ENCODE results near the gene TCF23. TPM values are rescaled to one million over a fixed set of nuclear protein-coding genes. Genes with fewer than 3 reads are reported as not detected.
"Not testable (repeated sequence)": the region's sequence is repeated elsewhere in the genome, so short reads cannot be mapped to it uniquely, and the experiment has no call there.

The TCF23 gene
- total and polyA plus RNA-seq, 8 donors: 0.03 to 0.19 (median 0.04) TPM; not detected in 4

DNA sequence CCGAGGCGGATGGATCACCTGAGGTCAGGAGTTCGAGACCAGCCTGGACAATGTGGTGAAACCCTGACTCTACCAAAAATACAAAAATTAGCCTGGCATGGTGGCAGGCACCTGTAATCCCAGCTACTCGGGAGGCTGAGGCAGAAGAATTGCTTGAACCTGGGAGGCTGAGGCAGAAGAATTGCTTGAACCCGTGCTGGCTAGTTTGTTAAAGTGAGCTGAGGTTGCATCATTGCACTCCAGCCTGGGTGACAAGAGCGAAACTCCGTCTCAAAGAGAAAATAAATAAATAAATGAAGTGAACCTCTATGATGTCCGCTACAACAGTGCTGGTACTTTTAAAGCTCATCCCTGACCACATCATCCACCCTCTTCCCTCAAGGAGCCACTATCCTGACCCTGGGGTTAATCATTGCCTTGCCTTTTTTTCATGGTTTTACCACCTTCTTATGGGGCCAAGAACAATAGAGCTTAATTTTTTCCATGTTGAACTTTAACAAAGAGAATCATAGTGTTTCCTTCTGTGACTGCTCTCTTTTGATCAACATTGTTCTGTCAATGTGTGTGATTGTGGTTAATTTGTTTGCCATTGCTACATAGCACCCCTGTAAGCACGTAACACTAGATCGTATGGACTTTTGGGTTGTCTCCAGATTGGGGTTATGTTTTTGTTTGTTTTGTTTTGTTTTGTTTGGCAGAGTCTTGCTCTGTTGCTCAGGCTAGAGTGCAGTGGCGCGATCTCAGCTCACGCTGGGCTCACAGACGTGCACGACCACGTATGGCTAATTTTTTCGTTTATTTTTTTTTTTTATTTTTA lies 45.9 kb downstream of the TCF23 start:
- no peak overlapping the region for H3K4me3 ChIP-seq
- H3K27ac ChIP-seq: no peak overlapping the region
- no peaks in the 10 kb centered on the region for H3K36me3 ChIP-seq
- TF ChIP-seq CTCF (IDR thresholded peaks at IDR 0.05): no peak
- peaks cover 0 to 4% (median 0%) of the 10 kb centered on the region in 3 donors for H3K4me1 ChIP-seq
- H3K27me3 ChIP-seq: no peaks in the 10 kb centered on the region
- no peaks in the 10 kb centered on the region for H3K9me3 ChIP-seq
- DNase-seq: no peak
- no peak for FAIRE-seq
- intact Hi-C loops (cut with DNase I): loop anchor here in 1 of 3 donors (10.0 kb wide), 1 partner anchor 100 kb away; no protein-coding TSS in a partner anchor
- 45% methylated on average over 17 of the region's 17 CpGs for WGBS, 2 donors
- peak; percentile 46 to 84 (median 74) for ATAC-seq

GRCh38 chr2:27195799-27196198 lies 47.0 kb downstream of the TCF23 start:
- intact Hi-C loops (cut with DNase I): loop anchor here in 1 of 3 donors (10.0 kb wide), 1 partner anchor 101 kb away; no protein-coding TSS in a partner anchor
- H3K27ac ChIP-seq, H3K27me3 ChIP-seq, FAIRE-seq, H3K4me1 ChIP-seq, H3K4me3 ChIP-seq, H3K36me3 ChIP-seq, ATAC-seq, H3K9me3 ChIP-seq, DNase-seq: not testable (repeated sequence)
- 87 to 90% methylated on average over 3 of the region's 3 CpGs for WGBS, 2 donors

DNA sequence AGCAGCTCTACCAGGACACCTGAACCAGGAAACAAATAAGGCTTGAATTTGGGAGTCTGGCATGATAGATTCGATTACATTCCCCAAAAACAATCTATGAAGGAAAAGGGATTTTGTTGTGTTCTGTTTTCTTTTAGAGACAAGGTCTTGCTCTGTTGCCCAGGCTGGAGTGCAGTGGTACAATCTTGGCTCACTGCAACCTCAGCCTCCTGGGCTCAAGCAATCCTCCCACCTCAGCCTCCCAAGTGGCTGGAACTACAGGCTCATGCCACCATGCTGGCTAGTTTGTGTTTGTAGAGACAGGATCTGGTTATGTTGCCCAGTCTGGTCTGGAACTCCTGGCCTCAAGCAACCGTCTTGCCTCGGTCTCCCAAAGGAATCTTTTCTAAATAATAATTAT lies 49.3 kb downstream of the TCF23 start:
- FAIRE-seq, H3K27ac ChIP-seq, H3K36me3 ChIP-seq, DNase-seq, H3K4me1 ChIP-seq, H3K9me3 ChIP-seq, ATAC-seq, H3K27me3 ChIP-seq, H3K4me3 ChIP-seq: not testable (repeated sequence)
- intact Hi-C loops (cut with DNase I): loop anchor here in 1 of 3 donors (10.0 kb wide), 1 partner anchor 103 kb away; no protein-coding TSS in a partner anchor
- 80 to 82% methylated on average over 3 of the region's 3 CpGs for WGBS, 2 donors

GRCh38 chr2:27198627-27199026 lies 49.8 kb downstream of the TCF23 start:
- no peak overlapping the region for H3K27ac ChIP-seq
- no peak for FAIRE-seq
- DNase-seq: no peak
- H3K9me3 ChIP-seq: no peaks in the 10 kb centered on the region
- no peaks in the 10 kb centered on the region for H3K27me3 ChIP-seq
- H3K4me1 ChIP-seq: peaks cover 0 to 4% (median 0%) of the 10 kb centered on the region in 3 donors
- intact Hi-C loops (cut with DNase I): loop anchor here in 1 of 3 donors (10.0 kb wide), 1 partner anchor 104 kb away; no protein-coding TSS in a partner anchor
- no peak overlapping the region for H3K4me3 ChIP-seq
- TF ChIP-seq CTCF (IDR thresholded peaks at IDR 0.05): no peak
- ATAC-seq: no peak
- H3K36me3 ChIP-seq: no peaks in the 10 kb centered on the region
- 57 to 66% methylated on average over 2 of the region's 2 CpGs for WGBS, 2 donors

GRCh38 chr2:27199241-27199640 lies 50.4 kb downstream of the TCF23 start:
- Histone ChIP-seq H3K4me1 (peaks cover 0 to 4% (median 0%) of the 10 kb centered on the region in 3 donors), H3K36me3 (no peaks in the 10 kb centered on the region), H3K27ac (no peak overlapping the region), H3K4me3 (no peak overlapping the region), H3K9me3 (no peaks in the 10 kb centered on the region), H3K27me3 (no peaks in the 10 kb centered on the region)
- FAIRE-seq (no peak), DNase-seq (no peak), ATAC-seq (no peak)
- no peak for TF ChIP-seq CTCF (IDR thresholded peaks at IDR 0.05)
- WGBS, 2 donors: 79 to 84% methylated on average over 2 of the region's 2 CpGs
- intact Hi-C loops (cut with DNase I): loop anchor here in 1 of 3 donors (10.0 kb wide), 1 partner anchor 104 kb away; no protein-coding TSS in a partner anchor

DNA sequence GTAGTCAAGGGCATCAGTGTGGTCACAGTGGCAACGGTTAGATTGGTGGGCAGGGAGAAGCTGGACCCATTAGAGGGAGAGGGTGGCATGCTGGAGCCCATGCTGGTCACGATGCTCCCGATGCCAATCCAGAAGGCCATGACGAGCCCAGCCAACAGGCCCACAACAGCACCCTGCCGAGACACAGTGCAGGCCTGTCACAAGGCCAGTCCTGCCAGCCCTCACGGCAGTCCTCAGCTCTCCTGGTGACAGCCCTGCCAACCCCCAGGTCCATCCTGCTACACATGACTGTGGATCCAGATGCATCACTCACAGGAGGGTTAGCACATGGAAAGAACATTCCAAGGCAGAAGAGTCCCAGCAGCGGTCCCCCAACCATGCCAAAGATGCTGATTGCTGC lies 52.9 kb downstream of the TCF23 start:
- Histone ChIP-seq H3K4me1 (no peaks in the 10 kb centered on the region), H3K27ac (no peak overlapping the region), H3K36me3 (no peaks in the 10 kb centered on the region), H3K4me3 (no peak overlapping the region), H3K9me3 (no peaks in the 10 kb centered on the region), H3K27me3 (no peaks in the 10 kb centered on the region)
- TF ChIP-seq CTCF (IDR thresholded peaks at IDR 0.05): no peak
- WGBS, 2 donors: 84 to 89% methylated on average over 7 of the region's 7 CpGs
- ATAC-seq (no peak), DNase-seq (no peak), FAIRE-seq (no peak)
- intact Hi-C loops (cut with DNase I): no loop called here

All from pancreas (tissue), 10 donors.